ENCODE results near the gene DSN1.

GRCh38 chr20:36717657-36718056 is 55.9 kb downstream of the DSN1 start:
- TF ChIP-seq, protein P1, sequence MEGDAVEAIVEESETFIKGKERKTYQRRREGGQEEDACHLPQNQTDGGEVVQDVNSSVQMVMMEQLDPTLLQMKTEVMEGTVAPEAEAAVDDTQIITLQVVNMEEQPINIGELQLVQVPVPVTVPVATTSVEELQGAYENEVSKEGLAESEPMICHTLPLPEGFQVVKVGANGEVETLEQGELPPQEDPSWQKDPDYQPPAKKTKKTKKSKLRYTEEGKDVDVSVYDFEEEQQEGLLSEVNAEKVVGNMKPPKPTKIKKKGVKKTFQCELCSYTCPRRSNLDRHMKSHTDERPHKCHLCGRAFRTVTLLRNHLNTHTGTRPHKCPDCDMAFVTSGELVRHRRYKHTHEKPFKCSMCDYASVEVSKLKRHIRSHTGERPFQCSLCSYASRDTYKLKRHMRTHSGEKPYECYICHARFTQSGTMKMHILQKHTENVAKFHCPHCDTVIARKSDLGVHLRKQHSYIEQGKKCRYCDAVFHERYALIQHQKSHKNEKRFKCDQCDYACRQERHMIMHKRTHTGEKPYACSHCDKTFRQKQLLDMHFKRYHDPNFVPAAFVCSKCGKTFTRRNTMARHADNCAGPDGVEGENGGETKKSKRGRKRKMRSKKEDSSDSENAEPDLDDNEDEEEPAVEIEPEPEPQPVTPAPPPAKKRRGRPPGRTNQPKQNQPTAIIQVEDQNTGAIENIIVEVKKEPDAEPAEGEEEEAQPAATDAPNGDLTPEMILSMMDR (IDR thresholded peaks at IDR 0.05), result peak; percentile 52
- TF ChIP-seq EZH2 (IDR thresholded peaks at IDR 0.05), result no peak
